GM21526 (cell line): ENCODE results near the gene CHEK1.
A peak's percentile ranks its signal among the peaks of the same experiment; 100 is the strongest.
"Not testable (repeated sequence)": the region's sequence is repeated elsewhere in the genome, so short reads cannot be mapped to it uniquely, and the experiment has no call there.

Source experiments
- ATAC-seq: cut with Tn5 transposase; IDR thresholded peaks from one replicate; pipeline ENCODE4 v1.9.1; 2021; ENCODE audit warnings: moderate library complexity; ENCODE audit not compliant: unreplicated experiment, low FRiP score

Gene CHEK1

DNA sequence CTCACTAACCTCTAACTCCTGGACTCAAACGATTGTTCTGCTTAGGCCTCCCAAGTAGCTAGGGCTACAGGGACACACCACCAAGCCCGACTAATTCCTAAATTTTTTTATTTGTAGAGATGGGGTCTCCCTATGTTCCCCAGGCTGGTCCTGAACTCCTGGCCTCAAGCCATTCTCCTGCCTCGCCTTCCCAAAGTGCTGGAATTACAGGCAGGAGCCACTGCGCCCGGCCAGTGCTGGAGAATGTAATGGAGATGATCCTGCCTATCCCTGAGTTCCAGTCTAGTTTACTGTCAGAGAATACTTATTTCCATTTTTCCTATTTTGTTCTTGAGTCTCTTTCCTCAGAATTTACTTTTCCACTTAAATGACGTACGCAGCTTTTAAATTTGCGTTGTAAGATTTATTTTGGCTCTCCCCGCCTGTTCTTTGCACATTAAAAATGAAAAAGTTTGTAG, at the start of gene CHEK1:
Gene CHEK1 (plus strand): TSS at position 408 of the 458 bp plus-strand sequence. CDS start 1,606 bp downstream, outside the sequence.
- ATAC-seq = no peak

DNA sequence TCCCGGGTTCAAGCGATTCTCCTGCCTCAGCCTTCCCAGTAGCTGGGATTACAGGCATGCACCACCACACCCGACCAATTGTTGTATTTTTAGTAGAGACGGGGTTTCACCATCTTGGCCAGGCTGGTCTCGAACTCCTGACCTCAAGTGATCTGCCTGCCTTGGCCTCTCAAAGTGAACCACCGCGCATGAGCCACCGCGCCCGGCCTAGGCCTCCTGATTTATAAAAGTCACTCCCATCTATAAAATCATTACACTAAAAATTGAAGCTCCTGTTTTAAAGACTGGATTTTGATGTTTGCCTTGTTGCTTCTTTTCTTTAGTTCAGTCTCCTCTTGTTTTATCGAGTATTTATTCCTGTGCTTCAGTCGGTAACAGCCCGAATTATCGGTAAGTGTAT, 47.8 kb upstream of the CHEK1 start:
- ATAC-seq = not testable (repeated sequence)

DNA sequence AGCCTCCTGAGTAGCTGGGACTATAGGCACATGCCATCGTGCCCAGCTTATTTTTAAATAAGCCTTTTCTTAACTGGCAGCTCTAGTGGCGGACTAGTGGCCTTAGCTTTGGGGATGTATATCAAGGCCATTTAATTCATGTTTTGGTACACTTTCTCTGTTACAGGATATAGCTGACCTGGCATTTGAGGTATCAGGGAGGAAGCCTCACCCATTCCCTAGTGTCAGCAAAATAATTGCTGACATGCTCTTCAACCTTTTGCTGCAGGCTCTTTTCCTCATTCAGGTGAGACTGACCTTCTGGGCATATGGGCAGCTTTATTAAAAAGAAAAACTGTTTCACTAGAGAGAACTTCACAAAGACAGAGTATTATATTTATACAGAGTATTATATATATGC, 46.2 kb upstream of the CHEK1 start:
- ATAC-seq = no peak

DNA sequence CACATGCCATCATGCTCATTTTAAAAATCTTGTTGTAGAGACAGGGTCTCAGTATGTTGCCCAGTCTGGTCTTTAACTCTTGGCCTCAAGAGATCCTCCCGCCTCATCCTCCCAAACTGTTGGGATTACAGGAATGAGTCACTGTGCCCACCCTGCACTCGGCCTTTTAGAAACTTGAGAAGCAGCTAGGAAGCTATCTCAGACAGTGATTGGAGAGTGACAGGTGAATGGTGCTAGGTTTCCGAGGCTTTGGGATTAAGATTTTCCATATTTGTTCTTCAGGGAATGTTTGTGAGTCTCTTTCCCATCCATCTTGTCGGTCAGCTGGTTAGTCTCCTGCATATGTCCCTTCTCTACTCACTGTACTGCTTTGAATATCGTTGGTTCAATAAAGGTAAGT, 45.2 kb upstream of the CHEK1 start:
- ATAC-seq = no peak

DNA sequence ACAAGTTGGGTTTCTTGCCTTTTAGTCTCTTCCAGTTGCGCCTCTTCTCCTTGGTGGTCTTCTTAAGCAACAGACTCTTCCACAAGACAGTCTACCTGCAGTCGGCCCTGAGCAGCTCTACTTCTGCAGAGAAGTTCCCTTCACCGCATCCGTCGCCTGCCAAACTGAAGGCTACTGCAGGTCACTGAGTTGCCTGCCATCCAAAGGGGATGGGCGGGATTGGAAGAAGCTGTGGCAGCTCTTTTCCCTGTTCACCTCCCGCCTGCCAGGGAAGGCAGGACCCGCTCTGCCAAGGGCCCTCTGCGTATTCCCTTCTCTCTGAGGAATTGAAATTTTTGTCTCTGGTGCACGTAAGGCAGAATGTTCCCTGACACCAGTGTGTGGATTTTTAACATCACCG, 41.5 kb upstream of the CHEK1 start:
- no peak for ATAC-seq

DNA sequence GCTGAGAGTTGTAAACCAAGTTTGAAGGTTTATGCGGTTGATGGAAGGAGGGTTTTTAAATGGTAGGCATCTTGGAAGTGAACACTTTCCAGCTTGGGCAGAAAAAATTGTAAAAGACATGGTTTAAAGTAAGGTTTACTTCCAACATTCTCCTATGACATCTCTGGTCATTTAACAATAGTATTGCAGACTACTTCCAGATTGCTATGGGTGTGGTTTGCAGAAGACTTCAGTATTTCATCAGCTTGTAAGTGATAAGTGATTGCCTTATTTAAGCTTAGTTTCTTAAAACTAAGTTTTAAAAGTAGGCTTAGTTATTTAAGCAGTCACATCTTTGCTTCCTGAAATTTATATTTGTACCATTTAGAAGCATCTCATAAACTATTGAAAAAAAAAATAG, 39.5 kb upstream of the CHEK1 start:
- ATAC-seq = no peak

DNA sequence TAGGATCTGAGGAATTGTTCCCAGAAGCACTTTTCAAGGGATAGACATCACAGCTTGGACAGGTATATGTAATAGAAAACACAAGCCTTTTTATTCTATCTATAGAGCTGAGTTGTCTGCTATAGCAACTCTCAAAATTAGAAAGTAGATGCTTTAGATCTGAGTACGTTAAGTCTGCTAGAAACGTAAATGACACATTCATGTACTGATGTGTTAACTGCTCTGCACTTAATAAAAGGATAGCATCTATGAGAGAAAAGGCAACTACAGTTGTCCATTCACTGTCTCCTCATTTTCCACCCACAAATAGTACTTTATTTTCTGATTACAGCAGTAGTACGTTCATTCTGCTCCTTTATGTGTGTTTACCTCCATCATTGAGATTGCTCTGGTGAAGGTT, 38.3 kb upstream of the CHEK1 start:
- ATAC-seq = no peak

DNA sequence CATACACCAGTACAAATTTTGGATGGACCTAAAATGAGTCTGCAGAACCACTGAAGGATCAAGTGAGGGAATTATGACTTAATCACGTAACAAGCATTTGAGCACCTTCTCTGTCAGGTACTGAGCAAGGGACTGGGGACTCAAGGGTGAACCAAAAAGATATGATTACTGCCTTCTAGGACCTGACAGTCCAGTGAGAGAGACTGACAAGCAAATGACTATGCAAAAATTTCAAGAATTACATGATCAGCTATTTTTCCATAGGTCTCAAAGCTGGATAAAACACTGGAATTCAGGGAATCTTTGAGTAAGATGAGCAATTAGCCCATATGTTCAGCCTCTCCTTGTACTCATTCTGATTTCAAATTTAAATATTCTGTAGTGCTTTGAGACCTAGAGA, 37.5 kb upstream of the CHEK1 start:
- no peak for ATAC-seq

DNA sequence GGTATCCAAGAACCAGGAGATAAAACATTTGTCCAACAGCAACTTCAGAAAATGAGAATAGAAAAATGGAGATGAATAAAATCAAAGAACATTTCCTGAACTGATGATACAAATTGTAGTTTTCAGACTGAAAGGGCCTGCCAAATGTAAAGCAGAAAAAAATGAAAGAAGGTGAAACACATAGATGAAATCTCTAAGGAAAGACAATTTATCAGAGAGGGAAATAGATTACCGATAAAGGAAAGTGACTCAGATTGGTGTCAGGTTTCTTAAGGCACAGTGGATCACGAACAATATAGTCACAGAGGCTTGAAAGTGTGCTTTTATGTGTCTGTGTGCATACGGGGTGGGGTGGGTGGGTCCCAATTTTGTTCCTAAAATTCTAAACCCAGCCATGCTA, 36.5 kb upstream of the CHEK1 start:
- no peak for ATAC-seq

DNA sequence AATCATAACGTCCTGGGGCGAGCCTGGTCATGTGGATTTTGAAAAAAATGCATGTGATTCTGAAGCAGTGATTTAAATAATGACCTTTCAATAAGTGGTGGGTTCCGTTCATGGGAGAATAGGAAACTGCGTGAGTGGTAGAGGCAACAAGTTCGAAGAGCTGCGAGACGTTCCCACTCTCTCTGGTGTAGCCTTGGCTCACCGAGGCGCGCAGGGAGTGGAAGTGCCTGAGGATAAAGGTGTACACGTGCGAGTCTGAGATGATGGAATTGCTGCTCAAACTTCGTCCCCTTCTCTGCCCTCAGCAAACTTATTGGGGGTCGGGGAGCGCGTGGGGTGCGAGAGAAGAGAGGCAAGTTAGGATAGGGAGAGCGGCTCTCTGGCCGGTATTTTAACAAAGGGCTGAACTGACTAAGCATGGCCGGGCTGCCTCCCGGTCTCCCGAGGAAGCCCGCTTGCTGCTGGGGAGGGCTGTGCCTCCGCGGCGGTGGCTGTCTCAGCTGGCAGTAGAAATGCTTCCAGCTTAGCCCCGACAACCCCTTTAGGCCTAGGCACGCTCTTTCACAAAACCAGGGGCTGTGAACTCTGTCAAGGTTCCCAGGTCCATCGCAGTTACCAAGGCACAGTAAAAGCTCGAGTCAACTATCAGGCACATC, 33.2 kb upstream of the CHEK1 start:
- peak; percentile 20 for ATAC-seq

DNA sequence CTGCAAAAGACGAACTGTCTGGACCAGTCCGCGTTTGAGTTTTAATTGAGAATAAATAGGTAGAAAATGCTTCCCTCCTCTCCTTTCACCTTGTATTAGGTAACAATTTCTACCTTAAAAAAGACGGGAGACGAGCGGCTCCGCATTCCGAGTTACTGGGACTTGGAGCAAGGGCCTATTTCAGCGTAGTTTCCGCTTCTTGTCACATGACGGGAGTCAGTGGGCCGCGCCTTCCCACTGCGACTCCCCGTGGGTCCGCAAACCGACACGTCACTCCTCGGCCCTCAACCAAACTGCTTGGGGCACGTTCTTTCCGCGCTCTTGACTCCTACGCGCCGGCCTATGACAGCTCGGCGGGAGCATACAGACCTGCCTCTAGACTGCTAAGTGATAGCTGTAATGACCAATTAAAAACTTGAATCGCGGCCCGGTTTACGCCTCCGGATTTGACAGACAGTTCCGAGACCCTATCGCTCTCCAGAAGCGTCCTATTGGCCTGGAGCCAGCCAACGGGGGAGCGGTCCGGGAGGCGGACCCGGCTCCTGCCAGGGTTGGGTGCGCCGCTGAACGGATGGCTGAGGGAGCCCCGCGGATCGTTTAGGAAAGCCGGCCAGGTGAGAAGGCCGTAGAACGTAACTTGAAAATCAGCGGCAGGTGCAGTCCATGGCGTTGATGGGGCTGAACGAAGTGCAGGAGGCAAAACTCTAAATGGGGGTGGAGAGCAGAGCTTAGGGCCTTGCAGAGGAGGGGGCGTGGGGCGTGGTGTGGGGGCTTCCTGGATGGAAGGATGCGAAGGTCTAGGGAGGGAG, 32.5 kb upstream of the CHEK1 start, which contains the start of gene STT3A:
Gene STT3A (plus strand): TSS at position 548 of the 809 bp plus-strand sequence. CDS start 3,064 bp downstream, outside the sequence.
- peak; percentile 97 for ATAC-seq

DNA sequence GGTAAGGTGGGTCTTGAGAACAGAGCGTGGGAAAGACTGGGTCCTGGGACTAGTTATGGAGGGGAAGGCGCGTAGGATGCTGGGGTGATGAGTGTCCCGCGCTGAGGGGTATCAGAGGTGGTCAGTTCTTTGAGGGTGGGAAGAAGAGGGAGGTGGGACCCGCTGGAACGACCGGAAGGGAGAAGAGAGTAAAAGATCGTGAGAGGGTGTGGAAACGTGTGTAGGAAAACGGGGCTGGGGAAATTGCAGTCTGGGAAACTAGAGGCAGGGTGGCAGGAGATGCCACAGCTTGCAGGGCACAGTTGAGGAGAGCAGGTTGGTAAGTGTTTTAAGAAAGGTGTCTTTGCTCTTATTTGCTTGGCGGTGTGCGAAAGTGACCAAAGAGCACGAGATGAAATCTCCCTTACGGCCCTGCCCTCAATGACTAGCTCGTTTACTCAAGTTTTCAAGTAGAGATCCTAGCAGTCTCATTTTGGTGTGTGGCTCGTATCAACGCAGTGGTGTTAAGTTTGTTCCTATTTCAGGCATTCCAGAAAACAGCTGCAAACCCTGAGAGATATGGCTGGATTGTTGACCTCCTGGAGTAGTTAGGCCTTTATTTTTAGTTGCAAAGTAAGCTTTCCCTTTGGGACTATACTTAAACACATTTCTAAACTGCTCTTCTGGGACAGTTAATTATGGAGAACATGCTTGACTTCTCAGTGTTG, 31.7 kb upstream of the CHEK1 start:
- ATAC-seq = no peak

DNA sequence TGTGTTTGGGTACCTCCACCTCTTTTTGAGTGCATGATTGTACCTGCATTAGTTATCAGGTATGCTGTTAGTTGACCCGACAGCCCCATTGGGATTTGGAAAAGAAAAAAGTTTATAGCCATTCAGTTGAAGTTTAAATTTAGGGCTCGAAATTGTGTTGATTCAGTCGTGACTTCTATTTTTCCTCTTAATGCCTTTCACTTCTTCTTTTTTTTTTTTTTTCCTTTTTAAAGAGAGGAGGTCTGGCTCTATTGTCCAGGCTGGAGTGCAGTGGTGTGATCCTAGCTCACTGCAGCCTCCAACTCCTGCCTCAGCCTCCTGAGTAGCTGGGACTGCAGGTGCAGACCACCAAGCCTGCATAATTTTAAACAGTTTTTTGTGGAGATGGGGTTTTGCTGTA, 30.0 kb upstream of the CHEK1 start:
- no peak for ATAC-seq

DNA sequence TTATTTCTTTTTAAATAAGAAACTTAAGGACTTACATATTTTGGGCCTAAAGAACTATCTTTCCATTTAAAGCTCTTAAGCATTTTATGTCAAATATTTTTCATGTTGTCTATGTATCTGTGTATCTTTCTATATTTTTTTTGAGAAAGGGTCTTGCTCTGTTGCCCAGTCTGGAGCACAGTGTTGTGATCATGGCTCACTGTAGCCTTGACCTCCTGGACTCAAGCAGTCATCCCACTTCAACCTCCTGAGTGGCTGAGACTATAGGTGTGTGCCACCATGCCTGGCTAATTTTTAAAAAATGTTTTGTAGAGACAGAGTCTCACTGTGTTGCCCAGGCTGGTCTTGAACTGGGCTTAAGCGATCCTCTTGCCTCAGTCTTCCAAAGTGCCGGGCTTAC, 24.3 kb upstream of the CHEK1 start:
- no peak for ATAC-seq

DNA sequence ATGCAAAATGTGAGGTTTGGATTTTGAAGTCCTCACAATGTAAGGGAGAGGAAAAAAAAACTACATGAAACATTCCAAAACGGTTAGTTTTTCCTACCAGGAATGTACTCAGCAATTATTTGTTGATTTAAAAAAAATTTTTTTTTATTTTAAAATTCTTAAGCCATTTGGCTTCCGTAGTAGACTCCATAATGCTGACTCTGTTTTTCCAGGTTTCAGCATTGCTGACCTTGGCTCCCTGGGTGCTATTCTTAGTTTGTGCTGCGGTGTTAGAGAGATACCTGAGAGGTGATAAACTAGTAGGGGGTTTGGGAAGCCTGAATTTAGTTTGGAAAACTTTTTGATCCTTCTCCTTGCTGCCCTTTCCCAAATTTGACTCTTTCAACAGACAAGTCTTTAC, 21.8 kb upstream of the CHEK1 start:
- ATAC-seq = no peak

DNA sequence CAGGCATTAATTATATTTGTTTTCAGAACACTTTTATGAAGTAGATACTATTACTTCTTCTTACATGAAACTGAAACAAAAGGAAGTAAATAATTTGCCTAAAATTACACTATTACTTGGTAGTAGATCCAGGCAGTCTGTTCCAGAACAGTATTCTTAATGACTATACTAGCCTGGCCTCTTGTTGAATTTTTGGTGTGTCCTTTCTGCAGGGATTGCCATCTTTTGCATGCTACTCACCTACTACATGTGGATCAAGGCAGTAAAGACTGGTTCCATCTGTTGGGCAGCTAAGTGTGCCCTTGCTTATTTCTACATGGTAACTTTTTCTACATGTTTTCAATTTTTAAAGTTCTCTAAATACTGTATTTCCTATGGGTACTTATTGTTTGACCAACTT, 19.5 kb upstream of the CHEK1 start:
- no peak for ATAC-seq

DNA sequence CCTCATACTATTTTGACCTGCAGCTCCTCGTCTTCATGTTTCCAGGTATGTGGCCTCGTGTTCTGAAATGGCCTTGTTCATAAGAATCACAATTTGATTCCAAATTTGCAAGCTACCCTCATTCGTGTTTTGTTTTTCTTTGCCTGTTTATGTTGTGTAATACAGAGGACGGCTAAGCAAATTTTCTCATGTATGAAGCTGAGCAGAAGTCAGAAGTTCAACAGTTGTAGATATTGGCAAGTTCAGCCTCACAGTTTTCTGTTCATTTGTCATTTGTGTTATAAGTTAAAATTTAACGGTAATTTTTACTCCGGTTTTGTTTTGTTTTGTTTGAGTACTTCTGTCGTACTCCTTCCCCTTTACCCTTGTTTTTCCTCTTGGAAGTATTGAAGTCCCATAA, 15.4 kb upstream of the CHEK1 start:
- ATAC-seq = no peak

DNA sequence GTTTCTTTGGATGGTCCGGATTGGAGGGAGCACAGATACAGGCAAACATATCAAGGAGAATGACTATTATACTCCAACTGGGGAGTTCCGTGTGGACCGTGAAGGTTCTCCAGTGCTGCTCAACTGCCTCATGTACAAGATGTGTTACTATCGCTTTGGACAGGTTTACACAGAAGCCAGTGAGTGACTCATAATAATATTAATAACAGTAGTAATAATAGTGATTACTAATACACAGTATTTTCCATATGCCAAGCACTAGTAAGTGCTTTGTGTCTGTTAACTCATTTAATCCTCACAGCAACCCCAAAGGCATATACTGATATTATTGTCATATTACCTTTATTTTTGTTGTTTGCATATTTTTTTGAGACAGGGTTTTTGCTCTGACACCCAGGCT, 6.6 kb upstream of the CHEK1 start:
- no peak for ATAC-seq

DNA sequence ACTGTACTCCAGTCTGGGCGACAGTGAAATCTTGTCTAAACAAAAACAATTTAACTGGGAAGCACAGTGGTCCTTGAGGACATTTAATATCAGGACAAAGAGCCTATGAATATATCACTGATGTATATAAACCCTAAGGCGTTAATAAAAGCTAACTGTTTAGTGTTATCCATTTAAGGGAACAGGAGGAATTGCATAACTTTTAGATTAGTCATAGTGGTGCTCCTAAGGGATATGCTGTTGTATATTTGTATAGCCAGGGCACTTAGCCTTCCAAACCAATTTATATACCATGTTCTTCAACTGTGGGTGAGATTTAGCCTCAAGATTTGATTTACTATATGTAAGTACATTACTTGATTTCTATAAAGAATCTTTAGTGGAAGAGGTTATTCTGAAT, 3.0 kb upstream of the CHEK1 start:
- no peak for ATAC-seq

DNA sequence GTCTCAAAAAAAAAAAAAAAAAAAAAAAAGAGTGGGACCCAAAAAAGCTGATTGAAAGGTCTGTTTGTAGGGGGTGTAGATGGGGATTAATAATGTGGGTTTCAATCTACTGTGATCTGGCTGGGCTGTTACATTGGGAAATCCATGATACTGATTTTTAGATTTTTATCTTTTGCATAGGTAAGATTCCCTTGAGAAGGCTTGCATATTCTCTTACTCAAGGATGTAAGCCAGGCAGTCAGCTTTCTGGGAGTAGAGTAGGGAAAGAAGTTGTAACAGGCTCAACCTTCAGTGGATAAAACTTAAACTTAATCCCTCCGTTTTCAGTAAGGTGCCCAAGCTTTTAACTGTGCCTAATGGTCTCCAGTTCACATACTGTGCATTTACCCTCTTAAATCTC, 1.9 kb upstream of the CHEK1 start:
- no peak for ATAC-seq

DNA sequence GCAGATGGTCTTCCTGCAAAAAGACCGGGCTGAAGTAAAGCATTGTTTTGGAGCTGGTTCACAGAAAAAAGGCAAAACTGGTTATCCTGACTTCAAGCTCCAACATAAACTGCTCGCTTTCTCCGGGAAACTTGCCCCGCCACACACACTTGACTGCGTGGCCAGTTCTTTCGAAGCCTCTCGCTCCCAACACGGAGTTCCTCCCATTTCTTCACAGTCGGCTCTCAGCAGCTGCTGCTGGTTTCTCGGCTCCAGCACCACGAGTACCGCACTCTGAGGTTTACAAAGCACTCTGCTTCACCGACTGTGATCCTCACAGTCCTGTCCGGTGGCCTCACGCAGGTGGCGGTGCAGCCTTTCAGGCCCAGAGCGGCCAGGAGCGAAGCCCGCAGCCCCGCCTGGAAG, 264 bp downstream of the CHEK1 start:
- ATAC-seq = no peak
